HG03066 (cell line): ENCODE measurements around the gene PSEN1.
"Not testable (repeated sequence)": the region's sequence is repeated elsewhere in the genome, so short reads cannot be mapped to it uniquely, and the experiment has no call there.

ENCODE experiments used
- ATAC-seq: cut with Tn5 transposase; IDR thresholded peaks from one replicate; pipeline ENCODE4 v1.9.1; 2021; ENCODE audit warnings: low read depth; ENCODE audit not compliant: unreplicated experiment

The PSEN1 gene

GRCh38 chr14:73162251-73162650, 25.9 kb downstream of the PSEN1 start:
- no peak for ATAC-seq

GRCh38 chr14:73166399-73166798, 30.1 kb downstream of the PSEN1 start:
- ATAC-seq, result no peak

GRCh38 chr14:73167727-73168126, 31.4 kb downstream of the PSEN1 start:
- ATAC-seq, result no peak

- ATAC-seq, result no peak
Observed at GRCh38 chr14:73168274-73168673, 32.0 kb downstream of the PSEN1 start.

GRCh38 chr14:73168691-73169090, 32.4 kb downstream of the PSEN1 start:
- no peak for ATAC-seq

- not testable (repeated sequence) for ATAC-seq
Observed at GRCh38 chr14:73169855-73170254, 33.5 kb downstream of the PSEN1 start.

GRCh38 chr14:73170686-73171085, 34.4 kb downstream of the PSEN1 start:
- ATAC-seq, result no peak

GRCh38 chr14:73172500-73172899, 36.2 kb downstream of the PSEN1 start:
- ATAC-seq, result no peak

- ATAC-seq, result no peak
Observed at GRCh38 chr14:73173092-73173735, 36.9 kb downstream of the PSEN1 start.

GRCh38 chr14:73176685-73177084, 40.4 kb downstream of the PSEN1 start:
- no peak for ATAC-seq

- no peak for ATAC-seq
Observed at GRCh38 chr14:73180385-73180805, 44.1 kb downstream of the PSEN1 start.

GRCh38 chr14:73180969-73181368, 44.7 kb downstream of the PSEN1 start:
- ATAC-seq, result not testable (repeated sequence)

GRCh38 chr14:73188501-73188911, 52.2 kb downstream of the PSEN1 start:
- no peak for ATAC-seq

GRCh38 chr14:73189651-73190050, 53.3 kb downstream of the PSEN1 start:
- ATAC-seq, result no peak

- no peak for ATAC-seq
Observed at GRCh38 chr14:73191441-73191840, 55.1 kb downstream of the PSEN1 start.

- not testable (repeated sequence) for ATAC-seq
Observed at GRCh38 chr14:73194306-73194705, 58.0 kb downstream of the PSEN1 start.

GRCh38 chr14:73198253-73198652, 61.9 kb downstream of the PSEN1 start:
- ATAC-seq, result no peak

GRCh38 chr14:73203527-73203926, 67.2 kb downstream of the PSEN1 start:
- no peak for ATAC-seq

- ATAC-seq, result no peak
Observed at GRCh38 chr14:73207615-73208014, 71.3 kb downstream of the PSEN1 start.

GRCh38 chr14:73208390-73208789, 72.1 kb downstream of the PSEN1 start:
- no peak for ATAC-seq

- ATAC-seq, result no peak
Observed at GRCh38 chr14:73208846-73209245, 72.5 kb downstream of the PSEN1 start.

- no peak for ATAC-seq
Observed at GRCh38 chr14:73209953-73210352, 73.6 kb downstream of the PSEN1 start.
